Neural cell (in vitro differentiated cells): ENCODE results near the gene SLC1A3.

Source experiments
- CTCF ChIP-seq: fragments of 450-650 bp; IDR thresholded peaks from 2 replicates; pipeline ENCODE4 v1.5.1; 2014; ENCODE audit warnings: antibody characterized with exemption, mild to moderate bottlenecking, moderate library complexity; ENCODE audit not compliant: poor library complexity, severe bottlenecking
- EP300 ChIP-seq: fragments of 450-650 bp; conservative IDR thresholded peaks from 2 replicates; pipeline ENCODE4 v1.6.1; 2014; ENCODE audit warnings: antibody characterized with exemption, mild to moderate bottlenecking, moderate library complexity; ENCODE audit not compliant: poor library complexity, severe bottlenecking
- EZH2 ChIP-seq: fragments of 200-600, 300-800 bp; shearing (Covaris generic), sonication (generic); IDR thresholded peaks from 2 replicates; pipeline ENCODE4 v1.6.1; 2014; ENCODE audit warnings: antibody characterized with exemption, low read length, borderline replicate concordance, mild to moderate bottlenecking; ENCODE audit not compliant: insufficient read depth, poor library complexity, severe bottlenecking
- MXI1 ChIP-seq: fragments of 450-650 bp; conservative IDR thresholded peaks from 2 replicates; pipeline ENCODE4 v1.6.1; 2014; ENCODE audit warnings: antibody characterized with exemption, mild to moderate bottlenecking; ENCODE audit not compliant: poor library complexity, severe bottlenecking
- POLR2AphosphoS5 ChIP-seq: IDR thresholded peaks from 2 replicates; pipeline ENCODE4 v1.6.1; 2012
- RAD21 ChIP-seq: fragments of 450-650 bp; conservative IDR thresholded peaks from 2 replicates; pipeline ENCODE4 v1.6.1; 2014; ENCODE audit warnings: antibody characterized with exemption, mild to moderate bottlenecking, moderate library complexity
- SMC3 ChIP-seq: fragments of 450-650 bp; conservative IDR thresholded peaks from 2 replicates; pipeline ENCODE4 v1.6.1; 2014; ENCODE audit warnings: antibody characterized with exemption, mild to moderate bottlenecking, moderate library complexity; ENCODE audit not compliant: poor library complexity
- TAF1 ChIP-seq: IDR thresholded peaks from 2 replicates; pipeline ENCODE4 v1.6.1; 2012; ENCODE audit warnings: low read depth
- TF ChIP-seq, protein P1 (sequence below): IDR thresholded peaks from 2 replicates; pipeline ENCODE4 v1.6.1; 2012; ENCODE audit warnings: borderline replicate concordance

GRCh38 chr5:36613771-36614656 lies 7.6 kb downstream of the SLC1A3 start:
- TF ChIP-seq CTCF, result no peak
- no peak for TF ChIP-seq EZH2
- no peak for TF ChIP-seq EP300
- peak; percentile 53 for TF ChIP-seq POLR2AphosphoS5
- no peak for TF ChIP-seq MXI1
- TF ChIP-seq, protein P1, sequence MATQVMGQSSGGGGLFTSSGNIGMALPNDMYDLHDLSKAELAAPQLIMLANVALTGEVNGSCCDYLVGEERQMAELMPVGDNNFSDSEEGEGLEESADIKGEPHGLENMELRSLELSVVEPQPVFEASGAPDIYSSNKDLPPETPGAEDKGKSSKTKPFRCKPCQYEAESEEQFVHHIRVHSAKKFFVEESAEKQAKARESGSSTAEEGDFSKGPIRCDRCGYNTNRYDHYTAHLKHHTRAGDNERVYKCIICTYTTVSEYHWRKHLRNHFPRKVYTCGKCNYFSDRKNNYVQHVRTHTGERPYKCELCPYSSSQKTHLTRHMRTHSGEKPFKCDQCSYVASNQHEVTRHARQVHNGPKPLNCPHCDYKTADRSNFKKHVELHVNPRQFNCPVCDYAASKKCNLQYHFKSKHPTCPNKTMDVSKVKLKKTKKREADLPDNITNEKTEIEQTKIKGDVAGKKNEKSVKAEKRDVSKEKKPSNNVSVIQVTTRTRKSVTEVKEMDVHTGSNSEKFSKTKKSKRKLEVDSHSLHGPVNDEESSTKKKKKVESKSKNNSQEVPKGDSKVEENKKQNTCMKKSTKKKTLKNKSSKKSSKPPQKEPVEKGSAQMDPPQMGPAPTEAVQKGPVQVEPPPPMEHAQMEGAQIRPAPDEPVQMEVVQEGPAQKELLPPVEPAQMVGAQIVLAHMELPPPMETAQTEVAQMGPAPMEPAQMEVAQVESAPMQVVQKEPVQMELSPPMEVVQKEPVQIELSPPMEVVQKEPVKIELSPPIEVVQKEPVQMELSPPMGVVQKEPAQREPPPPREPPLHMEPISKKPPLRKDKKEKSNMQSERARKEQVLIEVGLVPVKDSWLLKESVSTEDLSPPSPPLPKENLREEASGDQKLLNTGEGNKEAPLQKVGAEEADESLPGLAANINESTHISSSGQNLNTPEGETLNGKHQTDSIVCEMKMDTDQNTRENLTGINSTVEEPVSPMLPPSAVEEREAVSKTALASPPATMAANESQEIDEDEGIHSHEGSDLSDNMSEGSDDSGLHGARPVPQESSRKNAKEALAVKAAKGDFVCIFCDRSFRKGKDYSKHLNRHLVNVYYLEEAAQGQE, result no peak
- no peak for TF ChIP-seq RAD21
- TF ChIP-seq SMC3, result no peak
- no peak for TF ChIP-seq TAF1
